Esophagus muscularis mucosa (tissue), 4 donors: Measurements from ENCODE around the gene GPC6. TPM values are rescaled to one million over a fixed set of nuclear protein-coding genes. Genes with fewer than 3 reads are reported as not detected.
"Not testable (repeated sequence)": the region's sequence is repeated elsewhere in the genome, so short reads cannot be mapped to it uniquely, and the experiment has no call there.

Experiments used
- DNase-seq: peaks from one replicate; pipeline ENCODE4 v3.0.0-alpha.2; 2017; ENCODE audit errors: extremely low spot score
- H3K27ac ChIP-seq, 4 donors: fragments of 200-600 bp; sonication (generic); replicated peaks in 1 of 4; 1 replicate in 3 of 4; 2 replicates in 1 of 4; pipeline ENCODE4 v1.5.1; 2016 to 2019; ENCODE audit warnings: mild to moderate bottlenecking in 1 of 4
- H3K27me3 ChIP-seq, 4 donors: fragments of 200-600 bp; sonication (generic); one replicate each; pipeline versions ENCODE4 v1.5.1 to v1.6.0; 2016 to 2019
- H3K36me3 ChIP-seq, 4 donors: fragments of 200-600 bp; sonication (generic); one replicate each; pipeline ENCODE4 v1.5.1; 2016 to 2019
- H3K4me1 ChIP-seq, 4 donors: fragments of 200-600 bp; sonication (generic); one replicate each; pipeline ENCODE4 v1.5.1; 2016 to 2019
- H3K4me3 ChIP-seq, 4 donors: fragments of 200-600 bp; sonication (generic); 1 replicate in 2 of 4; 2 replicates in 2 of 4; pipeline ENCODE4 v1.5.1; 2016 to 2019; ENCODE audit warnings: mild to moderate bottlenecking in 4 of 4, moderate library complexity in 1 of 4
- H3K9me3 ChIP-seq, 4 donors: fragments of 200-600 bp; sonication (generic); 1 replicate in 3 of 4; 2 replicates in 1 of 4; pipeline ENCODE4 v1.5.1; 2016 to 2019
- EP300 ChIP-seq: sonication (generic); formaldehyde crosslinking; IDR thresholded peaks from one replicate; pipeline ENCODE4 v1.6.1; 2017; ENCODE audit warnings: antibody characterized with exemption
- POLR2A ChIP-seq: fragments of 450-650 bp; IDR thresholded peaks from one replicate; pipeline ENCODE4 v1.6.1; 2017; ENCODE audit warnings: antibody characterized with exemption, moderate library complexity, mild to moderate bottlenecking, low read depth
- POLR2AphosphoS5 ChIP-seq, 2 donors: sonication (generic); formaldehyde crosslinking; IDR thresholded peaks; one replicate each; pipeline ENCODE4 v1.6.1; 2017; ENCODE audit warnings: antibody characterized with exemption in 2 of 2
- WGBS: methylation state at CpG from one replicate; pipeline ENCODE4 v1.1.5; 2018; 5-methylcytosine and 5-hydroxymethylcytosine counted together
- intact Hi-C: fragments of 100-400 bp; cut with DNase I; formaldehyde crosslinking; loops from one replicate; pipeline ENCODE4 v1.15.1; 2023
- total RNA-seq, 4 donors: library from RNA; depleted of rRNA; stranded (reverse); fragments of >200 nt; gene quantifications; one replicate each; pipeline versions ENCODE4 v1.1.0 to v1.2.1, GENCODE V29; 2016
- TF ChIP-seq, protein P1 (sequence below), 3 experiments: fragments of 200-600 bp in 2 of 3; fragments of 450-650 bp in 1 of 3; sonication (generic) in 2 of 3; IDR thresholded peaks; one replicate each; pipeline ENCODE4 v1.5.1; 2017 to 2019; ENCODE audit warnings: antibody characterized with exemption in 3 of 3, mild to moderate bottlenecking in 2 of 3, moderate library complexity in 1 of 3

The GPC6 gene
- total RNA-seq, 4 donors from 2014 or later = 6.5 to 17.2 (median 13.5) TPM

DNA sequence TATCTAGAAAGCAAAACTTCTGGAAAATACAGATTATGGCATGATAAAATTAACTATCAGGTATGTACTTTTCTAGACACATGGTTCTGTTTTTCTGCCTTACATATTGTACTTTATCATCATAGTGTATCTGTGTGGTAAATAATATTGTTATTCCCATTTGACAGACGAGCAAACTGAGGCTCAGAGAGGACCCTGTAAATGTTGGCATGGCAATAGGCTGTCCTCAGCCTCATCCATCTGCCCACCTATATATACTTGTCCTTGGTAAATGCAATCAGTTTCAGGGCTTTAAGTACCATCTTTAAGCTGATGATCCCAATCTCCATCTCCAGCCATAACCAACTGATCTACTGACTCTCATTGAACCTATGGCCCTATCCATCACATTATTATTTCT, 1074.9 kb downstream of the GPC6 start:
- Histone ChIP-seq H3K27me3 (no peaks in the 10 kb centered on the region), H3K36me3 (no peaks in the 10 kb centered on the region), H3K4me3 (no peak overlapping the region), H3K4me1 (peaks cover 0 to 12% (median 6%) of the 10 kb centered on the region in 4 donors), H3K9me3 (no peaks in the 10 kb centered on the region), H3K27ac (no peak overlapping the region)
- TF ChIP-seq POLR2A = no peak
- no peak for TF ChIP-seq EP300
- no peak for TF ChIP-seq POLR2AphosphoS5 (IDR thresholded peaks at IDR 0.05)
- TF ChIP-seq, protein P1, sequence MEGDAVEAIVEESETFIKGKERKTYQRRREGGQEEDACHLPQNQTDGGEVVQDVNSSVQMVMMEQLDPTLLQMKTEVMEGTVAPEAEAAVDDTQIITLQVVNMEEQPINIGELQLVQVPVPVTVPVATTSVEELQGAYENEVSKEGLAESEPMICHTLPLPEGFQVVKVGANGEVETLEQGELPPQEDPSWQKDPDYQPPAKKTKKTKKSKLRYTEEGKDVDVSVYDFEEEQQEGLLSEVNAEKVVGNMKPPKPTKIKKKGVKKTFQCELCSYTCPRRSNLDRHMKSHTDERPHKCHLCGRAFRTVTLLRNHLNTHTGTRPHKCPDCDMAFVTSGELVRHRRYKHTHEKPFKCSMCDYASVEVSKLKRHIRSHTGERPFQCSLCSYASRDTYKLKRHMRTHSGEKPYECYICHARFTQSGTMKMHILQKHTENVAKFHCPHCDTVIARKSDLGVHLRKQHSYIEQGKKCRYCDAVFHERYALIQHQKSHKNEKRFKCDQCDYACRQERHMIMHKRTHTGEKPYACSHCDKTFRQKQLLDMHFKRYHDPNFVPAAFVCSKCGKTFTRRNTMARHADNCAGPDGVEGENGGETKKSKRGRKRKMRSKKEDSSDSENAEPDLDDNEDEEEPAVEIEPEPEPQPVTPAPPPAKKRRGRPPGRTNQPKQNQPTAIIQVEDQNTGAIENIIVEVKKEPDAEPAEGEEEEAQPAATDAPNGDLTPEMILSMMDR (IDR thresholded peaks at IDR 0.05) = no peak
- DNase-seq = no peak
- intact Hi-C loops = no loop called here
- 89% methylated on average over 1 of the region's 1 CpG for WGBS

DNA sequence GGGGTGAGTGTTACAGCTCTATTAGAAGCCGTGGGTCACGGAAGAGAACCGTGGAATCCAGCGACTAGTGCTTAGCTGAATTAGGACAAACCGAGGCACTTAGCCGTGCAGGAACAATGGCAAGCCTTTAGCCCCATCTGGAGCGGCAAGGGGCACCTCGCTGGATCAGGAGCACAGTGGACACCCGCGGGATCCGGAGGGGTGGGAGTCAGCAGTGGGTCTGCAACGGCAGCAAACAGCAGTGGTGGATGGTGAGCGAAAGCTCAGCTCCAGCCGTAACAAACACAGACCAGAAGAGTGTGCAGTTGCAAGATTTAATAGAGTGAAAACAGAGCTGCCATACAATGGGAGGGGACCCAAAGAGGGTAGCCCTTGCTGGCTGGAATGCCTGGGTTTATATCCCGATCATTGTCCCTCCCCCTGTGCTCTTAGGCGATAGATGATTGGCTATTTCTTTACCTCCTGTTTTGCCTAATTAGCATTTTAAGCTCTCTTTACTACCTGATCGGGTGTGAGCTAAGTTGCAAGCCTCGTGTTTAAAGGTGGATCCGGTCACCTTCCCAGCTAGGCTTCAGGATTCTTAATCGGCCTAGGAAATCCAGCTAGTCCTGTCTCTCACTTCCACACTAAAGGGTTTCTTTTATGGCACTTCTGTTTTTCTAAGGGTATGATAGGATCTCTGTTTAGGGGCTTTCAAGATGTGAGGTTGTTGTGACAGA, 1076.4 kb downstream of the GPC6 start:
- H3K4me1 ChIP-seq = peaks cover 0 to 12% (median 6%) of the 10 kb centered on the region in 4 donors
- 94% methylated on average over 20 of the region's 20 CpGs for WGBS

DNA sequence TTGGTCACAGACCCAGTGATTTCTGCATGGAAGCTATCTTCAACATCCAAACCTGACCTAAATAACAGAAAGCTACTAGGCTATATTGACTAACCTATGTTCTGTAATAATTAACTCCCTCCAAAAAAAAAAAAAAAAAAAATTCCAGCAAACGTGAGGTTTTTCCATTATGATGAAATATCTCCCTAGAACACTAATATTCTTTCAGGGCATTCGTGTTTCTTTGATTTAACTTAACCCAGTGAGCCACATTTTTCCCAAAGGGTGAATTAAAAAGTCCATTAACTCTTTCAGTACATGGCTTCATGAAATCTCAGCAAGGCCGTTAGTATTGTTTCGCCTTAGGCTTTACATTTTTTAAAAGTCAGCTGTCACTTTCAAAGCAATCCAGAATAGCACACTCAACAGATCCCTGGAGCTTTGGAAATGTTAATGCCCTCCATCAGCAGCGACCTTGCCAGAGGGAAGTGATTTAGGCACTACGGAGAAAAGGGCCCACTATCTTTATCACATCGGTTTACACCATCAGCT, 1077.1 kb downstream of the GPC6 start:
- no peak for DNase-seq
- intact Hi-C loops = no loop called here
- Histone ChIP-seq H3K4me3 (no peak overlapping the region), H3K36me3 (no peaks in the 10 kb centered on the region), H3K4me1 (peaks cover 0 to 12% (median 6%) of the 10 kb centered on the region in 4 donors), H3K27me3 (no peaks in the 10 kb centered on the region), H3K9me3 (no peaks in the 10 kb centered on the region), H3K27ac (no peak overlapping the region)
- 72% methylated on average over 7 of the region's 7 CpGs for WGBS
- TF ChIP-seq, protein P1 (IDR thresholded peaks at IDR 0.05) = no peak
- TF ChIP-seq POLR2A (no peak), EP300 (no peak), POLR2AphosphoS5 (IDR thresholded peaks at IDR 0.05) (no peak)

More for the DNA sequence above, 1076.4 kb downstream of the GPC6 start:
- DNase-seq, H3K4me3 ChIP-seq, H3K9me3 ChIP-seq, H3K36me3 ChIP-seq, intact Hi-C loops, H3K27ac ChIP-seq, H3K27me3 ChIP-seq: not testable (repeated sequence)

DNA sequence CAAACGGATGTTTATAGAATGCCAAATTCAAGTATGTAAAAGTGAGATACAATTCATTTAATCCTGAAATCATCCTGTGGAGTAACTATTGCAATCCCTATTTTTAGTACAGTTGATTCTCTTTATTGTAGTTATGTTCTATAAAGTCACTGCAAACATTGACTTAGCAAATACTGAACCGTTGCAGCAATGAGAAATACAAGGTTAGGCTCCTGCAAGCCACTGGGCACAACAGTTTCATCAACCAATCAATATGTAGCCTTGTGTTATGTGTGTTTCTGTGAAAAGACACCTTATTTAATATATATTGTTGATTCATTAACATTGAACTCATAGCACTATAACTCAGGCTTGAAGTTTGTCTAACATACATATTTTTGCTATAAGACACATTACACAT, 1078.4 kb downstream of the GPC6 start:
- WGBS = 62% methylated on average over 2 of the region's 2 CpGs
- Histone ChIP-seq H3K4me1 (peaks cover 0 to 12% (median 6%) of the 10 kb centered on the region in 4 donors), H3K27ac (no peak overlapping the region), H3K36me3 (no peaks in the 10 kb centered on the region), H3K27me3 (no peaks in the 10 kb centered on the region), H3K4me3 (no peak overlapping the region), H3K9me3 (no peaks in the 10 kb centered on the region)
- TF ChIP-seq, protein P1 (IDR thresholded peaks at IDR 0.05) = no peak
- TF ChIP-seq POLR2AphosphoS5 (IDR thresholded peaks at IDR 0.05) (no peak), POLR2A (no peak), EP300 (no peak)
- no peak for DNase-seq
- intact Hi-C loops = no loop called here

DNA sequence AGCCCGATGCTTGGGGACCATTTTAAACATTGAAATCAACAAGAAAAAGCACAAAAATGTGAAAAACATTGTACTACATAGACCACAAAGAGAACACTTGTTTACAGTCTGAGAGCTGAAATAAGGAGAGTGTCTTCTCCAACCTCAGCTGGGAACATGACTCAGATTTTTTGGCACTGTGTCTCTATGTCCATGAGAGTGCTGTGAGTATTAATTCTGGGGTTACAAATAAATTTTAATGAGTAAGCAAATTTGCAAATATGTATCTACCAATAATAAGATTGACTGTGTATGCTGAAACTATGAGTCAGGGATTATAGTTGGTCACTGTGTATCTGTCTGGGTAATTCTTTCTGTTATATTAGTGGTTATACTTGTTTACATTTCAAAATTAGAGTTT, 1078.9 kb downstream of the GPC6 start:
- intact Hi-C loops = no loop called here
- Histone ChIP-seq H3K36me3 (no peaks in the 10 kb centered on the region), H3K4me1 (peaks cover 0 to 16% (median 6%) of the 10 kb centered on the region in 4 donors), H3K9me3 (no peaks in the 10 kb centered on the region), H3K4me3 (no peak overlapping the region), H3K27me3 (no peaks in the 10 kb centered on the region), H3K27ac (no peak overlapping the region)
- WGBS = 48% methylated on average over 1 of the region's 1 CpG
- TF ChIP-seq EP300 (no peak), POLR2AphosphoS5 (IDR thresholded peaks at IDR 0.05) (no peak)
- TF ChIP-seq, protein P1 (IDR thresholded peaks at IDR 0.05) = no peak
- DNase-seq = no peak
